ENCODE data around the gene ADGRV1. TPM values are rescaled to one million over a fixed set of nuclear protein-coding genes. Genes with fewer than 3 reads are reported as not detected.

The ADGRV1 gene
- total and polyA plus RNA-seq, 2 donors (not counting 3 experiments of a cell fraction or from before 2014, with no cell fraction given), result 0.11 to 0.55 TPM

- H3K36me3 ChIP-seq (ENCODE audit: control insufficient read depth in 2 of 2, extremely low read depth in 1 of 2, insufficient read depth in 2 of 2, low read length in 2 of 2), result no peaks in the 10 kb centered on the region
- DNase-seq (ENCODE audit: low read depth, low spot score) (no peak), FAIRE-seq (no peak)
- no peaks in the 10 kb centered on the region for H3K4me1 ChIP-seq (ENCODE audit: control insufficient read depth, extremely low read depth, insufficient read depth, low read length)
- dilution Hi-C loops (cut with MboI; ENCODE audit: extremely low pct_ligation_motif_present, low sequenced_read_pairs), result no loop called here
- H3K79me2 ChIP-seq (ENCODE audit: control insufficient read depth, insufficient read depth, low read length), result no peaks in the 10 kb centered on the region
- no peaks in the 10 kb centered on the region for H3K27me3 ChIP-seq (ENCODE audit: control insufficient read depth in 2 of 2, insufficient read depth in 2 of 2, low read length in 2 of 2)
- TF ChIP-seq EZH2 (IDR thresholded peaks at IDR 0.05; ENCODE audit: borderline replicate concordance, low read depth, low read length, severe bottlenecking) (no peak), JUN (IDR thresholded peaks at IDR 0.05; ENCODE audit: borderline replicate concordance, insufficient read depth, insufficient read length, low read depth) (no peak), GATA2 (IDR thresholded peaks at IDR 0.05; ENCODE audit: insufficient read depth, insufficient read length, low read depth, low read length) (no peak), MAX (IDR thresholded peaks at IDR 0.05; ENCODE audit: insufficient read depth, insufficient read length) (no peak), CTCF (IDR thresholded peaks at IDR 0.05; ENCODE audit: extremely low read depth in 1 of 2, insufficient read depth in 1 of 2, low read depth in 1 of 2, low read length in 2 of 2) (no peak), MYC (IDR thresholded peaks at IDR 0.05; ENCODE audit: low read depth, low read length) (no peak), FOS (IDR thresholded peaks at IDR 0.05; ENCODE audit: borderline replicate concordance, insufficient read depth, low read length) (no peak), POLR2A (IDR thresholded peaks at IDR 0.05; ENCODE audit: low read depth, low read length) (no peak), POLR2AphosphoS5 (IDR thresholded peaks at IDR 0.05; ENCODE audit: insufficient read depth, low read depth, low read length) (no peak)
- H3K27ac ChIP-seq (ENCODE audit: insufficient read depth, low read depth, low read length), result no peak overlapping the region
- no peaks in the 10 kb centered on the region for H3K9me1 ChIP-seq (replicated peaks; ENCODE audit: control insufficient read depth, extremely low read depth, insufficient read depth, low read length)
- H3K9ac ChIP-seq (replicated peaks; ENCODE audit: extremely low read depth, insufficient read depth, low read length), result no peak overlapping the region
- POLR2A ChIA-PET, result no interaction called here
- H3K4me2 ChIP-seq (ENCODE audit: insufficient read depth, low read length), result no peak overlapping the region
- CTCF ChIA-PET, result no interaction called here
- no peaks in the 10 kb centered on the region for H4K20me1 ChIP-seq (replicated peaks; ENCODE audit: control insufficient read depth, extremely low read depth, insufficient read depth, low read length)
- intact Hi-C loops (cut with micrococcal nuclease), result no loop called here
- H2AFZ ChIP-seq (ENCODE audit: low read depth, low read length), result no peak overlapping the region
- no TSS peak for BruUV-seq (replicated peaks)
- no peak overlapping the region for H3K4me3 ChIP-seq (replicated peaks in 1 of 3; ENCODE audit: insufficient read depth in 1 of 3, low read depth in 1 of 3, low read length in 3 of 3)
- H3K9me3 ChIP-seq (replicated peaks; ENCODE audit: control insufficient read depth, insufficient read depth, low read length), result no peaks in the 10 kb centered on the region
Observed at GRCh38 chr5:91006713-91007112, 448.1 kb downstream of the ADGRV1 start.
